HG03571 (cell line): ENCODE measurements around the gene ENO1.
"Not testable (repeated sequence)": the region's sequence is repeated elsewhere in the genome, so short reads cannot be mapped to it uniquely, and the experiment has no call there.

ENCODE experiments used
- ATAC-seq: cut with Tn5 transposase; IDR thresholded peaks from one replicate; pipeline ENCODE4 v1.9.1; 2021; ENCODE audit not compliant: unreplicated experiment

Gene ENO1

DNA sequence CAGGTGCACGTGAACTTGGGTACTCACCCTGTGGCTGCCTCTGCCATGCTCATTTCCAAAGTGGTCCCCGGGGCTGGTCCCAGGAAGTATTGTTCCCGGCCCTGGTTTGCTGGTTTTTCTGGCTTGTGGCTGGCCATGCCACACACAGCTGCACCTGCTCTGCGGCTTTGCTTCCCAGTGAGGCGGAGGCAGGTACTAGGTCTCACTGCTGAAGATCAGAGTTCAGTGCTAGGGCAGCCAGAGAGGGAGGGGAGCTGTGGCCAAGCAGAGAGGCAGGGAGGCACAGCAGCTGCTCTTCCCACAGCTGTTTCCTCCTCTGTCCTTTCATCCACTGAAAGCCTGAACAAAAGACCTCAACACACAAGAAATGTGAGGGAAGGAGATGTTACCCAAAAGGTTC lies 30.5 kb downstream of the ENO1 start:
- no peak for ATAC-seq

DNA sequence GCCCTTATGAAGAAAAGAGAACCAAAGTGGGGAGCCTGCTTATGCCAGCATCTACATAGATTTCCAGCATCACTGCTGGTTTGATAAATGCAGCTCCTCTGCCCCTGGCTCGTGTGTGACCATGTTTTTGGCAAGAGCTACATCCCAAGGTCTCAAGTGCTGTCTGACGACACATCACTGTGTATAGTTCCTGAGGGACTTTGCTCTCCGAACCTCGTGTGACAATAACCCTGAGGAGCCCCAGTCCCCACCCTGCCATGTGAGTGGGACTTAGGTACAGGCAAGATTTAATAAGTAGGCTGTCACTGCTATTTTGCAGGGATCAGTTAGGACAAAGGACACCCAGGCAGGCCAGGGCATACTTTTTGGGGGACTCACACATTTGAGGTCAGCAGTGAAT lies 32.2 kb downstream of the ENO1 start:
- ATAC-seq = no peak

- no peak for ATAC-seq
These were observed 33.1 kb downstream of the ENO1 start for GRCh38 chr1:8845104-8846097.

DNA sequence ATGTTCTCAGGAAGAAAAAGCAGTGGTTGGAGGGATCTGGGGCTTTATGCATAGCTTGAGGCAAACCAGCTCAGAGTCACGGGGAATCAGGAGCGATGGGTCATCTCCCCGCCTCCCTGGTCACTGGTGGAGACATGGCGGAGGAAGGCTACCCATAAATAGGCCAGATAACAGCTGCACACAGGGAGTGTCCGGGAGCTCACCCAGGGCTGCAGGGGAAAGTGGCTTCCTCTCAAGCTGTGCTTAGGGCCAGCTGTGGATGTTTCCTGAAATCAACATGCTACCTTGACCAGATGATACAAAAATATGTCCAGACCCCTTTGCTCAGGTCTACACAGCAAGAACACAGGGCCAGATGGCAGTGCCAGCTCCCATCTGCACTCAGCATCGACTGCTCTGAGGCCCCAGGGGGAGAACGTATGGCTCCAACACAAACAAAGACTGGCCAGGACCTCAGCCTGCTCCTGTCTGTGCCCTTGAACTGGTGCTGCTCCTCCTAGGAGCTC lies 33.9 kb downstream of the ENO1 start:
- ATAC-seq = no peak

DNA sequence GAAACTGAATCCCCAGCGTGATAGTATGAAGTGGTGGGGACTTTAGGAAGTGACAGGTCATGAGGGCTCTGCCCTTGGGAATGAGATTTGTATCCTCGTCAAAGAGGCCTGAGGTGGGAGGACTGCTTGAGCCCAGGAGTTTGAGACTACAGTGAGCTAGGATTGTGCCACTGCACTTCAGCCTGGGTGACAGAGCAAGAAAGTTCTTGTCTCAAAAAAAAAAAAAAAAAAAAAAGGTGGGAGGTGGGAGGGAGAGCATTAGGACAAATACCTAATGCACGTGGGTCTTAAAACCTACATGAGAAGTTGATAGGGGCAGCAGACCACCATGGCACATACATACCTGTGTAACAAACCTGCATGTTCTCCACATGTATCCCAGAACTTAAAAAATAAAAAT lies 37.1 kb downstream of the ENO1 start:
- no peak for ATAC-seq

GRCh38 chr1:8839990-8840389 lies 38.5 kb downstream of the ENO1 start:
- no peak for ATAC-seq

DNA sequence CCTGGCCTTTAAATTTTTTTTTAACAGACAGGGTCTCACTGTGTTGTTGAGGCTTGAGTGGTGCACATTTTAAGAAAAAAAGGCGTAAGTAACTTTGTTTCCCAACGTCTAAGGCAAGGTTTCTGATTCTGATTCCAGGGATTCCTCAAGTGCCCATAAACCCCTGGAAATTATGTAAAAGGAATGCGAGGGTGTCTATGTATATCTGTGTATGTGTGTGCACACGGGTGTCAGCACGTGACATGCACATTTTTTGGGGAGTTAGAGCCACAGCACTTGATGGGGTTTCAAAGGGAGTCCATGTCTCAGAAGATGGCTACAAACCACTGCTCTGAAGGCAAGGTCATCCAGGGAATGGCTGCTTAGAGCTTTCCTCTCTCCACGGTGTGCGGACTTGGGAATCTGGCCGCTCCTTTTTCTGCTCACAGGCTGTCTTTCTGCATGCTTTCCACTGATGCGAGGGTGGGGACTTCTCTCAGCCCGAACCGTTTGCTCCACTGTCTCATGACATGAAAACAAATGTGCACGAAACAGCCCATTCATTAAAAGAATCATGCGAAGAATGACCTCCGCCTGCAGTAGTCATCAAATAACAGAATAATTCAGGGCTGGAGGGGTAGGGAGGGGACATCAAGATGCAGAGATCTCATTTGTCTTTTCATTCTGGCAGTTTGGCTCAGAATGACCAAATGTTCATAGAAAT lies 42.4 kb downstream of the ENO1 start:
- no peak for ATAC-seq

DNA sequence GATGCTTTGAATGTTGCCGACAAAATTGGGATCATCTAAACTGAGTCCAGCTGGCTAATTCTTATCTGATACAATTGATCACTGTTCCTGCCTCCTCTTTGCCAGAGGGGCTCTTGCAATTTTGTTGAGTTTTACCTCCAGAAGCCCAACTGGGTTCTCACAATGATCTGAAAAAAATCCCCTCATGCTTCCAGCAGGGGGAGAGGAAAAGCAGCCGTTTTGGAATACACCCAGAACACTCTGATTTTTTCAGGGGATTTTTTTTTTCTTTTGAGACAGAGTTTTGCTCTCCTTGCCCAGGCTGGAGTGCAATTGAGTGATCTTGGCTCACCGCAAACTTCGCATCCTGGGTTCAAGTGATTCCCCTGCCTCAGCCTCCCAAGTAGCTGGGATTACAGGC lies 47.1 kb downstream of the ENO1 start:
- ATAC-seq = no peak

DNA sequence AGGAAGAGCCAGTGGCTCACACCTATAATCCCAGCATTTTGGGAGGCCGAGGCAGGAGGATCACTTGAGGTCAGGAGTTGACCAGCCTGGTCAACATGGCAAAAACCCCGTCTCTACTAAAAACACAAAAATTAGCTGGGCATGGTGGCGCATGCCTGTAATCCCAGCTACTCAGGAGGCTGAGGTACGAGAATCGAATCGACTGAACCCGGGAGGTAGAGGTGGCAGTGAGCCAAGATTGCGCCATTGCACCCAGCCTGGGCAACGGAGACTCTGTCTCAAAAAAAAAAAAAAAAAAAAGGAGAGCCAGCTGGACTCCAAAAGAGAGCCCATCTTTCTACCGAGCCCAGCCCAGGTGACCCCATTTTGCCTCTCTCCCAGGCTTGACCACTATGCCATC lies 47.8 kb downstream of the ENO1 start:
- not testable (repeated sequence) for ATAC-seq

DNA sequence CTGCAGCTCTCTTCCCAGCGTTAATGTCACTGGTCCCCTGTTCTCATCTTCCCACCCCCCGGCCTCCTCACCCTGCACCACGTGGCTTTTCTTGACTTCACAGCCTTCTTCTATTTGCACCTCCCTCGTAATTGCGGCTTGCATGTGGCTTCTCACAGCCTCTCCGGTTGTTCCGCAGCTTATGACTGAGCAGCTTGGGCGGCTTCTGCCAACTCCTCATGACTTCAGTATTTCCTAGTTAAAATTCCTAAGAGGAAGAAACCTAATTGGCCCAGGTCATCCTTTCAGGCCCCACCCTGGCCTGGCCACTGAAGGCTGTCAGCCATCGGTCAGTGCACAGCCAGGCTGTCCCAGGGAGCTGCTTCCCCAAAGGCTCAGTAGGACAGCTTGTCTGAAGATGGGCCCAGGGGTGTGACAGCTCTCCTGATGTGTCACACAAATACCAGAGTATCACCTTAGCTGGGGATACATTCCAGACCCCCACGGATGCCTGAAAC lies 52.5 kb downstream of the ENO1 start:
- no peak for ATAC-seq

DNA sequence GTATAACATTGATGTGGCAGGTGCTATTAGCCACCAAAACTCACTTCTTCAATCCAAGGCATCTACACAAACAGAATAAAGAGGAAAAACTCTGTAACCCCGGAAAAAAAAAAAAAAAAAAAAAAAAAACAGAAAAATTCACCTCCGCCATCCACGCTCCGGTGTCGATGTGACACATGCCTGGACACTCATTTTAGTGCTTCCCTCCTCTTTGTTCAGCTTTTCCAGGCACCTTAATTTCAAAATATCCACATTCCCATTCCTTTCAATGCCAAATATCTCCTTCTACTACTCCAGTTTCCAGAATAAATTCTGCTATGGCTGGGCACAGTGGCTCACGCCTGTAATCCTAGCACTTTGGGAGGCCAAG lies 55.2 kb downstream of the ENO1 start:
- ATAC-seq = no peak

DNA sequence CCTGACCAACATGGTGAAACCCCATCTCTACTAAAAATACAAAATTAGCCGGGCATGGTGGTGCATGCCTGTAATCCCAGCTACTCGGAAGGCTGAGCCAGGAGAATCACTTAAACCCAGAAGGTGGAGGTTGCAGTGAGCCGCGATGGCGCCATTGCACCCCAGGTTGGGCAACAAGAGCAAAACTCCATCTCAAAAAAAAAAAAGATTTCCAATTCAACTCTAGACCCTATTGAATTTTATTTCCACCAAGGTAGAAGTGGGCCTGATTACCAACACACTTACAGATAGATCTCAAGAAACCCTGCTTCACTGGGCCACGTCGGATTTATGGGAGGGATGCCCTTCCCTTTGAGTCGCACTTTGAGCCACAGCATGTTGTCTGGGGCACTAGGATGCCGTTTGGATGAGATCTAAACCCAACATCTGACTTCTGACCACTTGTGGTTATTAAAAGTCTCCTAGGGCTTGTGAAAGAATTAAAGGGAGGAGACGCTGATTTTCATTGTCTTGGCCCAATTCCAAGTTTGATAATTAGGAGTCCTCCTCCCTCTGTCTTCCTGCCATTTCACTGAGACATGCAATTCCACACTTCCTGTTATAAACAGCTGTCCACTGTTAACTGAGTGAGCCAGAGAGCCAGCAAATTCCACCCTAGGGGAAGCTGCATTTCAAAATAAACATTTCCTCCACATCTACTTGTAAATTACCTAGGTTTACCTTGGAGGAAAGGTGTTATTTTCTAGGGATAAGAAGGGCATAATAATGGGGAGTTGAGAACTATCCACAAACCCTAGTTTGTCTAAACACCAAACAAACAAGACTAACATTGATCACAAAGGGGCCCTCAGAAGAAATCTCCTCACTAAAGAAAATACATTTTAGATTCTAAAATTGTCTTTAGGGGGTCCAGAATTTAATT lies 55.9 kb downstream of the ENO1 start:
- ATAC-seq = no peak

GRCh38 chr1:8821084-8821483 lies 57.4 kb downstream of the ENO1 start:
- ATAC-seq = no peak

GRCh38 chr1:8818789-8819188 lies 59.7 kb downstream of the ENO1 start:
- not testable (repeated sequence) for ATAC-seq

GRCh38 chr1:8818325-8818775 lies 60.1 kb downstream of the ENO1 start:
- ATAC-seq = no peak

DNA sequence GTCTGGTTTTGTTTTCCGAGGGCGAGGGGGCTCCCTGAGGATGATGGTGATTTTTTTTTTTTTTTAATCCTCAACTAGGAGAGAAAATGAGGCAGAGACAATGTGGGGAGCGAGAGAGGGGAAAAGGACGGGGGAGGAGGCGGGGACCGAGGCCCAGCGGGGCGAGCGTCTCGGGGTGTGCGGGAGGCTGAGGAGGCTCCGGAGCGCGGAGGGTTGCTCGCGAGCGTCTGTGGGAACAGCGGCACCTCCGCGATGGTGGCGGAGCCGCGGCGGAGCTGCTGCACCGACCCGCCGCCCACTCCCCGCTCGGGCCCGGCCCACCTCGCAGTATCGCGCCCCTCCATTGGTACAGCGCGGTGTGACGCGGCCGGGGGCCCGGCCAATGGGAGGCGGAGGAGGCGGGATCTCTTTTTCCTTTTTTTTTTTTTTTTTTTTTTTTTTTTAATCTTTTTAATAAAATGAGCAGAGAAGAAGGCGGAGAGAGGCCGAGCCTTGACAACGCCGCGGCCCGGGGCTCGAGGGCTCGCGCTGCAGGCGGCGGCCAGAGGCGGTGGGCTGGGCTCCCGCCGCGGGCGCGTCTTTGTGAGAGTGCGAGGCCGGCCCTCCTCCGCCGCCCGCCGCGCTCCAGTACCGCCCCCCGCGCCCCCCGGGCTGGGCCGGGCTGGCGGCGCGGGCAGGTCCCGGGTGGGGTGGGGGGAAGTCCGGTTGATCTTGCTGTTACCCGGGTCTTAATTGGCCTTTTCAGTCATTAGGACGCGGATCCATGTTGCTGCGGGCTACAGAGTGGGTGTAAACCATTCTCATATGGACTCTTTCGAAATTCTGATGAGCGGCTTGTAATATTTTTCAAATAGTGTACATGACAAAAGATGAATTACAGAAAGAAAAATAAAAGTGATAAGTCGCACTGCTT lies 60.8 kb downstream of the ENO1 start, which contains the start of gene RERE:
Gene RERE (minus strand): TSS at position 229 of the 913 bp plus-strand sequence.
- ATAC-seq = peak; percentile 90

GRCh38 chr1:8816831-8817411 lies 61.6 kb downstream of the ENO1 start:
- ATAC-seq = peak; percentile 21

DNA sequence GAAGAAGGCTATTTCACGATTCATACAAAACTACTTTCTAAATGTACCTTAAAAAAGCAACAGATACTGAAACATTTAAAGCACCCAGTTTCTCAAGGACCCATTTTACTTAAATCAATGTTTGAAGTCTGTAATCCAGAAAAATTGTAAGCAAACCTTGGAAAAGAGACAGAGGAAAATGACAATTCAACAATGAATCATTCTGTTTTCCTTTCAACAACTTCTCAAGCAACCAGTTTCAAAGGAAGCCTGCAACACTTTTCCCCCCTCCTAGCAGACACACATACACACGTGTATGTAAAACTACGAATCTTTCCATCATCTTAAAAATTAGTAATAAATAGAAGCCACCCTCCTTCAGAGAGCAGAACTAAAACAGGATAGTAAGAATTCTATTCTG lies 62.2 kb downstream of the ENO1 start:
- ATAC-seq = no peak

DNA sequence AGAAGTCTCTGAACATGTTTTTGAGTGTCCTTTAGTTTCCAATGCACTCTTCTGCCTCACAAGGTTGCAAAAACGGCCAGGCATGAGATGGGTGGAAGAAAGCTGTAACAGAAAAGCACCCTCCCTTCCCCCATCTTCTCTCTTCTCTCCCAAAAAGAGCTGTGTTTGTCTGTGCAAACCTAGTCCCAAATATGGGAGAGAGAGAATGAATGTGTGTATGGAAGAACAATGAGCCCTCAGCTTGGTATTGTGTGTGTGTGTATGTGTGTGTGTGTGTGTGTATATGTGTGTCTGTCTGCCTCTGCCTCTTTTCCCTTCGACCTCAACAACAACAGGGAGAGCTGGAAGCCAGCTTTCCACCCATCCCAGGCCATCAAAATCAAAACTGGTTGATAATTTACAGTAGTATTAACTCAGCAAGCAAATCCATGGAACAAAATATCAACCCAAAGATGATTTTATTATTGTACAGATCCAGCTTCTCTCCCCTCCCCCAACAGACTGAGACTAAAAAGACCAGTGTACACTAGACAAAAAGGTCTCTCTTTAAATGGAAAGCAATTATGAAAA lies 62.8 kb downstream of the ENO1 start:
- no peak for ATAC-seq
